Activated CD8-positive, alpha-beta memory T cell treated with anti-CD3 and anti-CD28 coated beads, Interleukin-2, amount 50 U/mL, for 4 hours (primary cell): ENCODE measurements around the gene GFRA1.

Experiments used
- DNase-seq: peaks from one replicate; pipeline ENCODE4 v3.0.0-alpha.2; 2020

GFRA1 gene

GRCh38 chr10:116270771-116271592, 2.0 kb downstream of the GFRA1 start:
- no peak for DNase-seq

- no peak for DNase-seq
Observed at GRCh38 chr10:116270126-116270770, 2.8 kb downstream of the GFRA1 start.

GRCh38 chr10:116269619-116270018, 3.4 kb downstream of the GFRA1 start:
- no peak for DNase-seq

GRCh38 chr10:116268976-116269375, 4.0 kb downstream of the GFRA1 start:
- no peak for DNase-seq

GRCh38 chr10:116265686-116266085, 7.3 kb downstream of the GFRA1 start:
- no peak for DNase-seq

- DNase-seq: no peak
Observed at GRCh38 chr10:116263870-116264655, 8.9 kb downstream of the GFRA1 start.

GRCh38 chr10:116262678-116263077, 10.3 kb downstream of the GFRA1 start:
- no peak for DNase-seq

GRCh38 chr10:116260599-116260998, 12.4 kb downstream of the GFRA1 start:
- DNase-seq: no peak

- DNase-seq: no peak
Observed at GRCh38 chr10:116259638-116260037, 13.4 kb downstream of the GFRA1 start.

GRCh38 chr10:116257785-116258184, 15.2 kb downstream of the GFRA1 start:
- DNase-seq: no peak

- no peak for DNase-seq
Observed at GRCh38 chr10:116256752-116257259, 16.2 kb downstream of the GFRA1 start.

GRCh38 chr10:116255886-116256751, 16.9 kb downstream of the GFRA1 start:
- DNase-seq: no peak

- no peak for DNase-seq
Observed at GRCh38 chr10:116254422-116255155, 18.4 kb downstream of the GFRA1 start.

GRCh38 chr10:116253716-116254115, 19.3 kb downstream of the GFRA1 start:
- no peak for DNase-seq

- no peak for DNase-seq
Observed at GRCh38 chr10:116251602-116252395, 21.2 kb downstream of the GFRA1 start.

GRCh38 chr10:116247691-116248090, 25.3 kb downstream of the GFRA1 start:
- DNase-seq: no peak

GRCh38 chr10:116246263-116246662, 26.7 kb downstream of the GFRA1 start:
- no peak for DNase-seq

GRCh38 chr10:116245156-116245555, 27.9 kb downstream of the GFRA1 start:
- no peak for DNase-seq

- no peak for DNase-seq
Observed at GRCh38 chr10:116241642-116242410, 31.2 kb downstream of the GFRA1 start.

GRCh38 chr10:116241085-116241484, 31.9 kb downstream of the GFRA1 start:
- DNase-seq: no peak
